Ascending aorta (tissue), 2 donors: ENCODE measurements around the gene NOD2. TPM values are rescaled to one million over a fixed set of nuclear protein-coding genes. Genes with fewer than 3 reads are reported as not detected.
A peak's percentile ranks its signal among the peaks of the same experiment; 100 is the strongest.

Experiments used
- DNase-seq, 2 donors: peaks; one replicate each; pipeline ENCODE4 v3.0.0-alpha.2; 2019; ENCODE audit warnings: low spot score in 2 of 2
- H3K27ac ChIP-seq, 2 donors: fragments of 200-600 bp; sonication (generic); one replicate each; pipeline ENCODE4 v1.5.1; 2016 to 2017; ENCODE audit warnings: mild to moderate bottlenecking in 1 of 2
- H3K27me3 ChIP-seq: fragments of 200-600 bp; sonication (generic); one replicate; pipeline ENCODE4 v1.5.1; 2017
- H3K36me3 ChIP-seq, 2 donors: fragments of 200-600 bp; sonication (generic); one replicate each; pipeline ENCODE4 v1.5.1; 2016
- H3K4me1 ChIP-seq, 2 donors: fragments of 200-600 bp; sonication (generic); one replicate each; pipeline ENCODE4 v1.5.1; 2016 to 2017; ENCODE audit warnings: mild to moderate bottlenecking in 1 of 2
- H3K4me3 ChIP-seq, 2 donors: fragments of 200-600 bp; sonication (generic); one replicate each; pipeline ENCODE4 v1.5.1; 2016 to 2017; ENCODE audit warnings: mild to moderate bottlenecking in 1 of 2
- H3K9me3 ChIP-seq, 2 donors: fragments of 200-600 bp; sonication (generic); one replicate each; pipeline ENCODE4 v1.5.1; 2016
- CTCF ChIP-seq, 3 experiments: fragments of 200-600 bp in 2 of 3; fragments of 450-650 bp in 1 of 3; sonication (generic) in 2 of 3; IDR thresholded peaks; one replicate each; pipeline ENCODE4 v1.5.1; 2016 to 2019; ENCODE audit warnings: antibody characterized with exemption in 3 of 3, mild to moderate bottlenecking in 1 of 3, moderate library complexity in 1 of 3
- intact Hi-C: fragments of 100-400 bp; cut with DNase I; formaldehyde crosslinking; loops from one replicate; pipeline ENCODE4 v1.15.1; 2023
- total RNA-seq: library from RNA; depleted of rRNA; stranded (reverse); fragments of >200 nt; gene quantifications from one replicate; pipeline ENCODE4 v1.1.0, GENCODE V29; 2016

The NOD2 gene
- total RNA-seq, 1 donor from 2014 or later, result 3.8 TPM

GRCh38 chr16:50696575-50697420, 3.4 kb downstream of the NOD2 start:
- Histone ChIP-seq H3K27ac (peak overlapping the region; percentile 16 to 50), H3K9me3 (no peaks in the 10 kb centered on the region), H3K36me3 (no peaks in the 10 kb centered on the region), H3K4me3 (peak overlapping the region in 1 of 2 donors; percentile 62), H3K27me3 (no peaks in the 10 kb centered on the region), H3K4me1 (peaks cover 3 to 20% of the 10 kb centered on the region in 2 donors)
- intact Hi-C loops, result loop anchor here (2.0 kb wide), 1 partner anchor 44 kb away; no protein-coding TSS in a partner anchor
- no peak for TF ChIP-seq CTCF (IDR thresholded peaks at IDR 0.05)
- DNase-seq, result peak; percentile 80 to 85

- H3K4me1 ChIP-seq, result peaks cover 3 to 20% of the 10 kb centered on the region in 2 donors
- TF ChIP-seq CTCF (IDR thresholded peaks at IDR 0.05), result no peak
- peak overlapping the region; percentile 47 to 62 for H3K4me3 ChIP-seq
- H3K36me3 ChIP-seq, result no peaks in the 10 kb centered on the region
- peak overlapping the region; percentile 16 to 50 for H3K27ac ChIP-seq
- no peak for DNase-seq
- no peaks in the 10 kb centered on the region for H3K27me3 ChIP-seq
- H3K9me3 ChIP-seq, result no peaks in the 10 kb centered on the region
- intact Hi-C loops, result loop anchor here (2.0 kb wide), 1 partner anchor 43 kb away; no protein-coding TSS in a partner anchor
Measured at GRCh38 chr16:50697421-50697715, 4.0 kb downstream of the NOD2 start.

GRCh38 chr16:50697881-50698767, 4.7 kb downstream of the NOD2 start:
- peak overlapping the region; percentile 47 to 62 for H3K4me3 ChIP-seq
- no peaks in the 10 kb centered on the region for H3K9me3 ChIP-seq
- no peaks in the 10 kb centered on the region for H3K36me3 ChIP-seq
- intact Hi-C loops, result loop anchor here (2.0 kb wide), 1 partner anchor 43 kb away; no protein-coding TSS in a partner anchor
- no peaks in the 10 kb centered on the region for H3K27me3 ChIP-seq
- no peak for DNase-seq
- H3K4me1 ChIP-seq, result peaks cover 3 to 20% of the 10 kb centered on the region in 2 donors
- H3K27ac ChIP-seq, result peak overlapping the region; percentile 31 to 50
- no peak for TF ChIP-seq CTCF (IDR thresholded peaks at IDR 0.05)

- TF ChIP-seq CTCF (IDR thresholded peaks at IDR 0.05), result no peak
- Histone ChIP-seq H3K4me3 (no peak overlapping the region), H3K9me3 (peaks cover 0 to 10% of the 10 kb centered on the region in 2 donors), H3K27ac (no peak overlapping the region), H3K27me3 (no peaks in the 10 kb centered on the region), H3K4me1 (peaks cover 0 to 17% of the 10 kb centered on the region in 2 donors), H3K36me3 (no peaks in the 10 kb centered on the region)
- intact Hi-C loops, result no loop called here
- DNase-seq, result no peak
Measured at GRCh38 chr16:50699326-50700159, 6.1 kb downstream of the NOD2 start.

- H3K4me1 ChIP-seq, result peaks cover 0 to 6% of the 10 kb centered on the region in 2 donors
- intact Hi-C loops, result no loop called here
- H3K4me3 ChIP-seq, result no peak overlapping the region
- no peak for TF ChIP-seq CTCF (IDR thresholded peaks at IDR 0.05)
- no peak overlapping the region for H3K27ac ChIP-seq
- H3K9me3 ChIP-seq, result peaks cover 0 to 12% of the 10 kb centered on the region in 2 donors
- no peak for DNase-seq
- no peaks in the 10 kb centered on the region for H3K36me3 ChIP-seq
- no peaks in the 10 kb centered on the region for H3K27me3 ChIP-seq
Measured at GRCh38 chr16:50702725-50703124, 9.3 kb downstream of the NOD2 start.
